Head of caudate nucleus (tissue), 42 donors: Measurements from ENCODE around the gene BCCIP.

ENCODE experiments used
- DNase-seq, 42 donors: peaks; one replicate each; pipeline versions ENCODE4 v3.0.0 to v3.0.0-alpha.2; 2020 to 2021; ENCODE audit warnings: mixed read lengths in 7 of 42
- intact Hi-C: fragments of 100-400 bp; cut with DNase I; formaldehyde crosslinking; loops from one replicate; pipeline ENCODE4 v1.15.0; 2022

Gene BCCIP

DNA sequence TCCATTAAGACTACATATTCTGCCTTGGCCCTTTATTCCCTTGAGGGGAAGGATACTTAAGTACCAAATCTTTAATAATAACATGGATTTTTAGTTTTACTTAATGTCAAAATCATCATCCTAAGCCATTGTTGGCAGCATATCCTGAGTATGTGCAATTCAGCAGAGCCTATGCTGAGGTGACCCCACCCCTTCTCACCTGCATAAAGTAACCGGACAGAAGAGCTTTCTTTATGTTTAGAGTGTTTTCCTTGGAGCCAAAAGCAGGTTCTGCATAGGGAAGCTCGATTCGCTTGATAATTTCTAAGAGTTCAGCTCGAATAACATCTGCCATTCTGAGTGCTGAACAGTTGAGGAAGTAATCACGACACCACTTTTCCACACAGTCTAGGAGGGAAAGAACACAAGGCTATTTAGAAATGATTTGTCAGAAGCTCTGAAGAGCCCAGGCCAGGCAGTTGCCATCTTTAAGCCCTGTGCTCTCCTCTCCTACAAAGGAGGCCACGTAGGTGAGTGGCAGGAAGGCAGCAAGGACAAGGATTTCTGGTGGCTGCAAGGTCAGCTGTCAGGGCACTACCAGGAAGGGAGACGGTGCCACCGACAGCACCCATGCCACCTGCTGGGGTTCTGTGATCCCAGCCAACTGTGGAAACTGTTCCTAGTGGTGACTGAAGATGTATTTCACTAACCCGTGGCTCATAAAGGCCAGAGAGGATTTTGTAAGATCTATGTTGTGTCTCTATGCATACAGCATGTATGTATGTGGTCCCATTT, 15.6 kb downstream of the BCCIP start:
- no peak for DNase-seq
- intact Hi-C loops: no loop called here

- intact Hi-C loops: no loop called here
- DNase-seq: no peak
Measured at GRCh38 chr10:125840406-125840805, 17.1 kb downstream of the BCCIP start.

DNA sequence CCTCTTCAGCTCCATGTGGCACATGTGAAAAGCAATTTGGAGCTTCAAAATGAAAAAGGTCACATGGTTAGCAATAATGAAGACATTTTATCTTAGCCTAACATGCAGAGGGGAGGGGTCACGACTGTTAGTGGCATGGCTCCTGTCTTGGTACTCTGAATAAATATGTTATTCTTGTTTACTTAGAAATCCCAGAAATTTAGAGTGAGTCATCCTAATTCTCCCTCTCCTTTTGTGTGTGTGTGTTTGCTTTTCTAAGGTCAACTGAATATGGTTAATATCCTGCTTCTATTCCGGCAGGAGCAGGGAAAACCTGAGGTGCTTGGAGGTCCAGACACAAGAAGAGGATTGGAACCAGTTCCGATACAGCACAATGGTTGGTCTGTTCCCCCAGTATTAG, 17.6 kb downstream of the BCCIP start:
- no peak for DNase-seq
- intact Hi-C loops: no loop called here

GRCh38 chr10:125843603-125844329, 20.4 kb downstream of the BCCIP start:
- intact Hi-C loops: no loop called here
- DNase-seq: peak in 12 of 42 donors; percentile 7 to 56 (median 21)

GRCh38 chr10:125844751-125845221, 21.4 kb downstream of the BCCIP start:
- DNase-seq: peak in 40 of 42 donors; percentile 18 to 77 (median 43)
- intact Hi-C loops: no loop called here

DNA sequence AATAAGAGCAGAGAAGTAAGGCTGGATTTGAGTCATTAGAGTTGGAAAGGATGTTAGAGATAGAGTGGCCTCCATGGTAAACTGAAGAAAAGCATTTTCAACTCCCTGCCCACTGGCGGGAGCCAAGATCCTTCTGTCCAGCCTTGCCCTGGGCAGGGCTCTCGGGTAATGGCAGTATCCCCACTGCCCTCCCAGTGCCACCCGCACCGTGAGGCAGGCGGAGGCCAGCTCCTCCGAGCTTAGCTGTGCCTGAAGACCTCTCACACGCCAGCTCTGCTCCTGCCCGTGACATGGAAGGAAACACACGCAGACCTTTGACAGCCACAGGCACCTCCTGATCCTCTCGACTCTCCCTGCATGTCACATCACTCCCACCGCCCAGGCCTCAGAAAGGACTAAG, 22.3 kb downstream of the BCCIP start:
- peak in 3 of 42 donors; percentile 19 to 27 (median 24) for DNase-seq
- intact Hi-C loops: no loop called here

- no peak for DNase-seq
- intact Hi-C loops: no loop called here
Measured at GRCh38 chr10:125846894-125847293, 23.5 kb downstream of the BCCIP start.

- intact Hi-C loops: no loop called here
- DNase-seq: no peak
Measured at GRCh38 chr10:125848371-125848770, 25.0 kb downstream of the BCCIP start.

DNA sequence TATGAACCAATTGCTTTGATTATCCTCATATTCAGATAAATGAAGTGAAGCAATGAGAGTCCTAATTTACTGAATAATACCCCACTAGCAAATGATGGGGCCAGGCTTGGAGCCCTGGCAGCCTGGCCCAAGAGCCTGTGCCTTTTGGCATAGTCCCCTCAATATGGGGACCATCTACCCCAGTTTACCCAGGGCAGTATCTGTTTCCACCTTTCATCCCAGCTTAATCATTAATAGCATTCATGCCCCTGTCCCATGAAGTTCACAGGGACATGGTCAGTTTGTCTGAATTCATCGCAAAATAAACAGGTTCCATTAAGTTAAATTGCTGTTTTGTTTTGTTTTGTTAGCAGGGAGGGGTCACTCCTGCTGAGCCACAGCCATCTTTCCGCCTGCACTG, 25.5 kb downstream of the BCCIP start:
- DNase-seq: no peak
- intact Hi-C loops: no loop called here

DNA sequence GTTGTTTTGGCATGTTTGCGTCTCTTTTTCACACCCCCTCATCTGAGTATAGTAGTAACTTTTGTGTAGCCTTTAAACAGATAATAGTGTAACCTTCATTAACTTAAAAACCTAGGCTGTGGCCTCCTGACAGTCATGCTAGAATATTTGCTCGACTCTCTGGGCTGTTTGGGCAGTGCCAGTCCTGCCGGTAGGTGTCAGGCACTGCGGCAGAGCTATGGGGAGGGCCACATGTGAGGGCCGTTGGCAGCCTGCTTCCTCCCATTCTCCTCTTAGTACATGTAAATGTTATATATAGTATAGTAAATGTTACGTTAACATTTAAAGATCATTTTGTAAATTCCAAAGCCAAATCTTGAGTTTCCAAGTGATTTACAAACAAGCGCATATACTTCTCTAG, 26.1 kb downstream of the BCCIP start:
- DNase-seq: no peak
- intact Hi-C loops: no loop called here

- no peak for DNase-seq
- intact Hi-C loops: no loop called here
Measured at GRCh38 chr10:125850766-125851731, 27.7 kb downstream of the BCCIP start.

DNA sequence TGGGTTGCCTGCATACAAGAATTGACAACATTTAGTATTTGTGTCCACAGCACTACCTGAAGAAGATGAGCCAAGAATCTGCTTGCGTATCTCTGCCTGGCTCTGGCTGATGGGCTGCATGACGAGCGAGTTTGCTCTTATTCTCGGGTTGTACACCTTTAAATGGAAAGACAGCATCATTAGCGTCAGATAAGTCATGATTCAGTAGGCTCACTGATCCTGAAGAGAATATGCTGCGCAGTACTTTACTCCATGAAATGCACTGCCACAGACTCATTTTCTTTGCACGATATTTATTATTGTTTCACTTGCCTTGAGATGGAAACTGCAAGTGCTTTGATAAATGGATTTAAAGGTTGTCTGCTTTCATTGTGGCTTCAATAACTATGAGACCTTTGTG, 29.1 kb downstream of the BCCIP start:
- intact Hi-C loops: no loop called here
- peak in 1 of 42 donors; percentile 11 for DNase-seq

DNA sequence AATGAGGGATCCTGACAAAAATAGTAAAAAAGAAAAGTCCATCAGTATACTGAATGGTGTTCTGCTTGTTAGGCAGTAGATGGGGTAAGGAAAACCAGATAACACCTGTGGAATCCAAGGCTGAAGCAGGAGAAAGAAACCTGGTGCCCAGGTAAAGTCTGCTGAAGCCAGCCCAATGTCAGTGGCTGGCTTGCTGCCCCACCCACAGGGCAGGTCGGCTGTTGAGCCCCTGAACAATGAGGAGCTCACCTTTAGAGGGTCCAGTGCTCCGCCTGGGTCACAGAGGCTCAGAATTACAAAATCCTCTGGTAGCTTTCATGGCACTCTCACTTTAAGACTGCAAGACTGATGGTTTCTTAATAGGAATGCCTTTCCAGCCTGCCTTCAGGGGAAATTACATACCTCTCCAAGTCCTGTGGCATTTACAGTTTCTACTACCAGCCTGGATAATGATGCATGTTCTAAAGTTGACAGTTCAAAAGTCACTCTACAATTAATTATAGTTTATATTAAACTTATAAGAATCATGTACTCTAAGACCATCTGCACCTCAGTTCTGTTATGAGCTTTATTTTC, 33.9 kb downstream of the BCCIP start:
- no peak for DNase-seq
- intact Hi-C loops: no loop called here

DNA sequence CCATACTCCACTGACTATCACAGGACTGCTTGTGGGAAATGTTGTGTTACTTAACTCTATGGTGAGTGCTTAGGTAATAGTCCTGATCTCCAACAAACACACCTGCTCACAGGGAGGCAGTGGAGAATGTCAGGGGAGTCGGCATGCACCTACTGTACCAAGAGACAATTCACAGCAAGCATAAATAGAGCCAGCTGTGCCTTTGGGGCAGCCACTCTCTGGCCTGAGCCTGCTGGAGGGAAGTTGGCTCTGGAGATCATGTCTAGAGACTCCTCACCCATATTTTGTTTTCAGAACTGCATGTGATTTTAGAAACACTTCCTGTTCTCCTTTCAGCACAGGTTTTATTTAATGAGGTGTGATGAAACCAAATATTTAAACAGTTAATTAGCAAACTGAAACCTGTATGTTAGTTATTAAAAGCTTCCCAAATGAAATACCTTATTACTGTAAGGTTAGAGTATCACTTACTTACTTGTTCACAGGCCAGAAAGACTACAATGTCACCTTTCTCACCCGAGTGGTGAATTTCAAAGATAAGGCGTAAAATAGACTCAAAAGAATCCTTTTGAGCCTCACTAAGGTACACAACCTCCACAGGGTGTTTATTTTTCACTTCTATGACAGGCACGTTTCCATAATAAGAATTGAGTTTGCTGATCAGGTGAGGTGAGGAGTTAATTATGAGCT, 35.9 kb downstream of the BCCIP start:
- intact Hi-C loops: no loop called here
- no peak for DNase-seq

DNA sequence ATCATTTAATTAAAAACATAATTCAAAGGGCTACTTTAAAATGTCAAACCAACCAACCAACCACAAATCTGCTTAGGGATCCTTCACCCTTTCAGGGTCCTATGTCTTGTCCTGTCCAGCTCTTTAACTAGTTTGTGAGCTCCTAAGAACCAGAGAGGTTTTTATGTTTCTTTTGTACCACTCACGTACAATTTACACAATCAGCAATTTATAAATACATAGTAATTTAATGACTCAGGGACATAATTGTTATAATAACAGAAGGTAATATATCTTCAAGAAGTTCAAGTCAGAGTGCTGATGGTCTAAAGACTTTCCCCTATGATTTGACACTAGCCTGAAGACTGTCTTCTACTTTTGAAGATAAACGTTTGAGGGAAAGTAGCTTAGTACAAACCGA, 41.8 kb downstream of the BCCIP start:
- intact Hi-C loops: no loop called here
- DNase-seq: no peak

DNA sequence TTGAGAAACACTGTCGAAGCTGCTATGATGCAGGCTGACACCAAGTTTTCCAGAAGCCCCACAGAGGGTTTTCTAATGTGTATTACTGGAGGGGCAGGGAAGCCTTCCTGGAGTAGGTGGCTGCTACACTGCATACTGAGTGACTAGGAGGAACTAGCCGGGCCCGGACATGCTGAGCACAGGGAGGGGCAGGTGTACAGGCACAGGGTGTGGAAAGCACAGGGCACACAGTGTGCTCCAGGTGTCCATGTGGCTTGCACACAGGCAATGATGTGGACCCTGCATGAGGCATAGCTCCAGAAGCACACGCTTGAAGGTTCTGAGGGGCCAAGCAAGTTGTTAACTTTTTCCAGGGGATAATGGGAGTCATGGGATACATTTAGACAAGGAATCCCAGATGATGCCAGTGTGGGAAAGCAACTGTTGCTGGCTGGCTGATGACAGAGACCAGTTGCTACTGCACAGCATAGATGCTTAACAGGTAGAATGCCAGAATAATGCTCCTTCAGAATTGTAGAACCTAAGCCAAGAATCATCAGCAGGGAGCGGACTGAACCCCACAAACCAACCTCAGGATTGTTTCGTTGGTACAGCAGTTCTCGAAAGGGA, 43.2 kb downstream of the BCCIP start:
- intact Hi-C loops: no loop called here
- DNase-seq: no peak

- intact Hi-C loops: no loop called here
- DNase-seq: peak in 13 of 42 donors; percentile 15 to 63 (median 32)
Measured at GRCh38 chr10:125868372-125868975, 45.1 kb downstream of the BCCIP start.

GRCh38 chr10:125871338-125871737, 48.0 kb downstream of the BCCIP start:
- DNase-seq: no peak
- intact Hi-C loops: no loop called here
